GM21526 (cell line): ENCODE data around the gene CSKMT.

Experiments used
- ATAC-seq: cut with Tn5 transposase; IDR thresholded peaks from one replicate; pipeline ENCODE4 v1.9.1; 2021; ENCODE audit warnings: moderate library complexity; ENCODE audit not compliant: unreplicated experiment, low FRiP score

The CSKMT gene

DNA sequence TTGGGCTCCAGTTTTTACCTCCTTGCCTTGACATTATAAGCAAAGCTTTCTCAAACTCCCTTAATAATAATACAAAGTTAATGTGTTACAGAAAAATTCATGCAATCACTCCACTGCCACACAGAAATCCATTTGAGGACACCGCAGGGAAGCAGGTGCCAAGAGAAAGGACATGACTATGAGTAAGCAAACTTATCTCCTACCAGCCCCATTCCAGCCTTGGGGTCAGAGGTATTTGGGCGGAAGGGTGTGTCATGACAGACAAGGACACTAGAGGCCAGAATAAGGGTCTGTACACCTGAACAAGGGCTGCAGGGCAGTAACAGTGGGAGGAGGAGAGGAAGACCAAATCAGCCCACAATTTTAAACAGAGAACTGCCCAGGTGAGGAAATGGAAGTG lies 48.2 kb downstream of the CSKMT start:
- ATAC-seq = no peak

DNA sequence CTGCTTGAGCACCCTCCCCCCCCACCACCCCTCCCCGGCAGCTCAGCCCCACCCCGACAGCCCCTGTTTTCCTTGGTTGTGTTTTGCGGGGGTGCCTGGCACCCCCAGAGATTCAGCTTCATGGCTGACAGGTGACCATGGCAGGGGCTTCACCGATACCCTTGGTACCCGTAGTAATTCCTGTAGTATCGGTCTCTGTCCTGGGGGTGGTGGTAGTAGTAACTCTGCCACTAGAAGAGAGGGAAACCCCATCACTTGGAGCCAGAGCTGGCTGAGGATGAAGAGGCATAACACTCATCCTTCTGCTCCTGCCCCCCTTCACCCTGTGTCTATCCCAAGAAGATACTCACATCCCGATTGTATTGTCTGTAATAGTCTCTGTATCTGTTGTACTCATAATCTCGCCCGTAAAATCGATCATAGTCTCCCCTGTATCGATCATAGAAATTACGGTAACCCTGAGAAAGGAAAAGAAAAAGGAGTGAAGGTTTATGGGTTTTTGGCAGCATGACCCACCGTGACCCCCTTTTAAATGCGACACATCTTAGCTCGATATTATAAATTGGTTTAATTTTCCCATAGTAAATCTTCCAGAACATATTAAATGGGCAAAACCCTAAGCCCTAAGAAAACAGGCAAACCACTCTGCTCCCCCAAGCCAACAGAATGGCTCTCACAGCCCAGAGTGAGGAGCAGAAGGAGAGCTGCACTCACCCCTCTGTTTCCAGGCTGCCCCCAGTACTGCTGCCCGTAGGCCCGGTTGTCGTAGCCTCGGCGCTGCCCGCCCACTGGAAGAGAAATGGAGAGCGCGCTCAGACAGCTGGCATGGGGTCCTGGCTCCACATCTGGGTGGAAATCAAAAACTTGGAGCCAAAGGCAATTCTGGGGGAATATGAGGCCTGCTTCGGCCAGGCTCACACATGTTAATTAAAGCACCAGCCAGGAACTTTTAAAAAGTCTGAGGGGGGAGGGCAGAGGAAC lies 50.3 kb downstream of the CSKMT start:
- ATAC-seq = no peak

DNA sequence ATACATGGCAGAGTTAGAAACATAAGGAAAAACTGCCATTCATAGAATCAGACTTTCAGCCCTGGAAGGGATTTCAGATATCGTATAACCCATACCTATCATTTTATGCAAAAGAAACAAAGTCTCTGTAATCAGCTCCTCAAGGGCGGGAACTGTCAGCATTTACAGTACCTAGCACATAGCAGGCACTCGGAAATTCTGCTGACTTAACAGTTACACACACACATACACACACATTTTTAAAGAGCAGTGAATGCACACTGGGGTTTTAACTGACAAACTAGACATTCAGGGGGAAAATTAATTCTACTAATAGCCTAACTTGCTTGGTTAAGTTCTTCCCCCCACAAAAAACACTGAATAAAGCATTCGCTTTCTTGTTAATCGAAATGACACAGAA lies 51.1 kb downstream of the CSKMT start:
- no peak for ATAC-seq

- no peak for ATAC-seq
Measured at GRCh38 chr11:62716816-62717215, 51.7 kb downstream of the CSKMT start.
